ENCODE data around the gene CPTP. TPM values are rescaled to one million over a fixed set of nuclear protein-coding genes. Genes with fewer than 3 reads are reported as not detected.

Gene CPTP
- 2.1 TPM for polyA plus RNA-seq (2012; ENCODE audit: missing spikeins)

- peak; percentile 99 for DNase-seq (ENCODE audit: insufficient read length)
- TF ChIP-seq POLR2AphosphoS5 (IDR thresholded peaks at IDR 0.05; ENCODE audit: low read depth, low read length), result peak; percentile 65
- TF ChIP-seq TAF1 (IDR thresholded peaks at IDR 0.05; ENCODE audit: borderline replicate concordance, low read depth, low read length), result peak; percentile 3; the same call in 1 of the 2 replicates
- TF ChIP-seq POLR2A (IDR thresholded peaks at IDR 0.05; ENCODE audit: low read depth, low read length), result peak; percentile 83
- peak; percentile 98 for FAIRE-seq
These were observed at the start of gene CPTP, which contains the start of gene INTS11 for GRCh38 chr1:1324524-1325287. CPTP (plus strand) TSS chr1:1324802; CDS start chr1:1326911, 2,109 bp downstream. INTS11 (minus strand) TSS chr1:1324660; CDS start chr1:1324608, 52 bp downstream.

GRCh38 chr1:1274931-1275431 is 49.6 kb upstream of the CPTP start:
- no peak for DNase-seq (ENCODE audit: insufficient read length)
- no peak for FAIRE-seq
- TF ChIP-seq POLR2AphosphoS5 (IDR thresholded peaks at IDR 0.05; ENCODE audit: low read depth, low read length), result no peak
- no peak for TF ChIP-seq POLR2A (IDR thresholded peaks at IDR 0.05; ENCODE audit: low read depth, low read length)
- no peak for TF ChIP-seq TAF1 (IDR thresholded peaks at IDR 0.05; ENCODE audit: borderline replicate concordance, low read depth, low read length)

- FAIRE-seq (no peak), DNase-seq (ENCODE audit: insufficient read length) (no peak)
- no peak for TF ChIP-seq TAF1 (IDR thresholded peaks at IDR 0.05; ENCODE audit: borderline replicate concordance, low read depth, low read length)
- no peak for TF ChIP-seq POLR2A (IDR thresholded peaks at IDR 0.05; ENCODE audit: low read depth, low read length)
- no peak for TF ChIP-seq POLR2AphosphoS5 (IDR thresholded peaks at IDR 0.05; ENCODE audit: low read depth, low read length)
These were observed 48.8 kb upstream of the CPTP start for GRCh38 chr1:1275836-1276235.

- DNase-seq (ENCODE audit: insufficient read length) (no peak), FAIRE-seq (no peak)
- TF ChIP-seq POLR2A (IDR thresholded peaks at IDR 0.05; ENCODE audit: low read depth, low read length) (no peak), POLR2AphosphoS5 (IDR thresholded peaks at IDR 0.05; ENCODE audit: low read depth, low read length) (no peak), TAF1 (IDR thresholded peaks at IDR 0.05; ENCODE audit: borderline replicate concordance, low read depth, low read length) (no peak)
These were observed 46.0 kb upstream of the CPTP start for GRCh38 chr1:1278620-1279019.

- TF ChIP-seq POLR2AphosphoS5 (IDR thresholded peaks at IDR 0.05; ENCODE audit: low read depth, low read length) (no peak), POLR2A (IDR thresholded peaks at IDR 0.05; ENCODE audit: low read depth, low read length) (no peak), TAF1 (IDR thresholded peaks at IDR 0.05; ENCODE audit: borderline replicate concordance, low read depth, low read length) (no peak)
- DNase-seq (ENCODE audit: insufficient read length) (no peak), FAIRE-seq (no peak)
These were observed 45.6 kb upstream of the CPTP start for GRCh38 chr1:1279028-1279427.

- DNase-seq (ENCODE audit: insufficient read length) (no peak), FAIRE-seq (no peak)
- TF ChIP-seq POLR2A (IDR thresholded peaks at IDR 0.05; ENCODE audit: low read depth, low read length) (no peak), TAF1 (IDR thresholded peaks at IDR 0.05; ENCODE audit: borderline replicate concordance, low read depth, low read length) (no peak), POLR2AphosphoS5 (IDR thresholded peaks at IDR 0.05; ENCODE audit: low read depth, low read length) (no peak)
These were observed 43.7 kb upstream of the CPTP start for GRCh38 chr1:1280782-1281481.

- TF ChIP-seq TAF1 (IDR thresholded peaks at IDR 0.05; ENCODE audit: borderline replicate concordance, low read depth, low read length) (no peak), POLR2AphosphoS5 (IDR thresholded peaks at IDR 0.05; ENCODE audit: low read depth, low read length) (no peak), POLR2A (IDR thresholded peaks at IDR 0.05; ENCODE audit: low read depth, low read length) (no peak)
- DNase-seq (ENCODE audit: insufficient read length), result no peak
- no peak for FAIRE-seq
These were observed 42.9 kb upstream of the CPTP start for GRCh38 chr1:1281533-1282321.

- TF ChIP-seq TAF1 (IDR thresholded peaks at IDR 0.05; ENCODE audit: borderline replicate concordance, low read depth, low read length) (no peak), POLR2AphosphoS5 (IDR thresholded peaks at IDR 0.05; ENCODE audit: low read depth, low read length) (no peak), POLR2A (IDR thresholded peaks at IDR 0.05; ENCODE audit: low read depth, low read length) (no peak)
- DNase-seq (ENCODE audit: insufficient read length) (no peak), FAIRE-seq (no peak)
These were observed 41.6 kb upstream of the CPTP start for GRCh38 chr1:1282998-1283397.

- TF ChIP-seq POLR2AphosphoS5 (IDR thresholded peaks at IDR 0.05; ENCODE audit: low read depth, low read length) (no peak), POLR2A (IDR thresholded peaks at IDR 0.05; ENCODE audit: low read depth, low read length) (no peak), TAF1 (IDR thresholded peaks at IDR 0.05; ENCODE audit: borderline replicate concordance, low read depth, low read length) (no peak)
- FAIRE-seq, result no peak
- DNase-seq (ENCODE audit: insufficient read length), result no peak
These were observed 40.8 kb upstream of the CPTP start for GRCh38 chr1:1283821-1284220.

GRCh38 chr1:1284221-1285101 is 40.1 kb upstream of the CPTP start:
- no peak for DNase-seq (ENCODE audit: insufficient read length)
- no peak for FAIRE-seq
- no peak for TF ChIP-seq TAF1 (IDR thresholded peaks at IDR 0.05; ENCODE audit: borderline replicate concordance, low read depth, low read length)
- no peak for TF ChIP-seq POLR2A (IDR thresholded peaks at IDR 0.05; ENCODE audit: low read depth, low read length)
- TF ChIP-seq POLR2AphosphoS5 (IDR thresholded peaks at IDR 0.05; ENCODE audit: low read depth, low read length), result no peak

All from GM12892 (cell line).